DOHH2 (cell line): ENCODE results near the gene BAIAP2.

ENCODE experiments used
- H3F3A ChIP-seq: fragments of 200-600 bp; sonication (generic), shearing (Covaris generic); 2 replicates; pipeline ENCODE4 v1.6.0; 2016; ENCODE audit warnings: antibody characterized with exemption, mild to moderate bottlenecking; ENCODE audit not compliant: control insufficient read depth, insufficient read depth
- H3K27ac ChIP-seq: fragments of 200-600 bp; sonication (generic); 2 replicates; pipeline ENCODE4 v1.5.1; 2014; ENCODE audit warnings: low read depth, mild to moderate bottlenecking, low read length, moderate library complexity
- H3K27me3 ChIP-seq: fragments of 200-600 bp; sonication (generic); 2 replicates; pipeline ENCODE4 v1.6.1; 2014; ENCODE audit warnings: mild to moderate bottlenecking, low read length, mixed read lengths; ENCODE audit not compliant: control insufficient read depth
- H3K36me3 ChIP-seq: fragments of 200-600 bp; sonication (generic); 2 replicates; pipeline ENCODE4 v1.6.1; 2014; ENCODE audit warnings: mild to moderate bottlenecking, low read length, moderate library complexity, mixed read lengths; ENCODE audit not compliant: control insufficient read depth
- H3K4me1 ChIP-seq: fragments of 200-600 bp; sonication (generic); 2 replicates; pipeline ENCODE4 v1.6.1; 2014; ENCODE audit warnings: mild to moderate bottlenecking, low read length, mixed read lengths; ENCODE audit not compliant: control insufficient read depth
- H3K4me2 ChIP-seq: fragments of 200-600 bp; sonication (generic); 2 replicates; pipeline ENCODE4 v1.6.0; 2014; ENCODE audit warnings: mild to moderate bottlenecking, low read length, moderate library complexity
- H3K4me3 ChIP-seq: fragments of 200-600 bp; sonication (generic); 2 replicates; pipeline ENCODE4 v1.5.1; 2014; ENCODE audit warnings: mild to moderate bottlenecking, low read length, mixed read lengths
- H3K79me2 ChIP-seq: fragments of 200-600 bp; sonication (generic); 2 replicates; pipeline ENCODE4 v1.6.1; 2014; ENCODE audit warnings: mild to moderate bottlenecking, low read length, mixed read lengths; ENCODE audit not compliant: control insufficient read depth
- H3K9me2 ChIP-seq: fragments of 200-600 bp; sonication (generic); replicated peaks from 2 replicates; pipeline ENCODE4 v1.6.1; 2014; ENCODE audit warnings: mild to moderate bottlenecking, low read length, mixed read lengths; ENCODE audit not compliant: control insufficient read depth
- H3K9me3 ChIP-seq: fragments of 200-600 bp; sonication (generic); 2 replicates; pipeline ENCODE4 v1.6.1; 2014; ENCODE audit warnings: antibody characterized with exemption, low read length, mixed read lengths; ENCODE audit not compliant: control insufficient read depth, insufficient read depth
- H4K20me1 ChIP-seq: fragments of 200-600 bp; sonication (generic); 2 replicates; pipeline ENCODE4 v1.6.0; 2014; ENCODE audit warnings: low read depth, mild to moderate bottlenecking, antibody characterized with exemption, low read length, moderate library complexity; ENCODE audit not compliant: control insufficient read depth, insufficient read depth
- CTCF ChIP-seq: fragments of 200-600 bp; sonication (generic); IDR thresholded peaks from one replicate; pipeline ENCODE4 v1.5.1; 2014; ENCODE audit warnings: antibody characterized with exemption, mild to moderate bottlenecking, low read depth, low read length; ENCODE audit not compliant: poor library complexity, severe bottlenecking
- EZH2phosphoT487 ChIP-seq: fragments of 200-600 bp; sonication (generic); IDR thresholded peaks from 2 replicates; pipeline ENCODE4 v1.6.1; 2017; ENCODE audit warnings: borderline replicate concordance, mild to moderate bottlenecking, antibody characterized with exemption, low read length, moderate library complexity, mixed read lengths

The BAIAP2 gene

DNA sequence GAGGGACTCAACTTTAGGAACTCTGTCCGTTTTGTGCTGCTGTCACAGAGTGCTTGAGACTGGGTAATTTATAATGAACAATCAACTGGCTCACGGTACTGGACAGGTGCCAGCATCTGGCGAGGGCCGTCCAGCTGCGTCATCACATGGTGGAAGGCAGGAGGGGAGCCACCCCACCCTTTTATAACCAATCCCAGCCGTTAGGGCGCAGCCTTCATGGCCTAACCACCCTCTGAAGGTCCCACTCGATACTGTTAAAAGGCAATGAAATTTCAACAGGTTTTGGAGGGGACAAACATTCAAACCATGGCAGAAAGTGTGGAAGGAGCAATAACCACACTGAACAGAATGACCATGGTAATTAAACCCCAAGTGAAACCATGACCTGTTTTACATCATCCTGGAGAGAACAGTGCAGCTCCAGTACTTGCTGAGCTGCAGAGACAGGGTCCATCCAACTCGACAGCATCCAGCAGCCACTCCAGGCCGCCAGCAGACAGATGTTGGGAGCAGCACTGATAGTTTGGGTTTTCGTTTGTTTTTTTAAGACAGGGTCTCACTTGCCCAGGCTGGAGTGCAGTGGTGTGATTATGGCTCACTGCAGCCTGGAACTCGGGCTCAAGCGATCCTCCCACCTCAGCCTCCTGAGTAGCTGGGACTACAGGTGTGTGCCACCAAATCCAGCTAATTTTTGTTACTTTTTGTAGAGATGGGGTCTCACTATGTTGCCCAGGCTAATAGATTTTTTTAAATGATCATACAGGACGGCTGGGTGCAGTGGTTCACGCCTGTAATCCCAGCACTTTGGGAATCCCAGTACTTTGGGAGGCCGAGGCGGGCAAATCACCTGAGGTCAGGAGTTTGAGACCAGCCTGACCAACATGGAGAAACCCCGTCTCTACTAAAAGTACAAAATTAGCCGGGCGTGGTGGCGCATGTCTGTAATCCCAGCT is 32.3 kb upstream of the BAIAP2 start:
- Histone ChIP-seq H3K4me2 (no peak overlapping the region), H3K27me3 (peaks cover 5% of the 10 kb centered on the region), H3F3A (no peaks in the 10 kb centered on the region), H3K36me3 (peaks cover 6% of the 10 kb centered on the region; the same call in 1 of the 2 replicates), H3K4me3 (no peak overlapping the region), H3K9me3 (no peaks in the 10 kb centered on the region), H3K79me2 (no peaks in the 10 kb centered on the region), H3K27ac (no peak overlapping the region), H3K9me2 (no peaks in the 10 kb centered on the region), H3K4me1 (no peaks in the 10 kb centered on the region), H4K20me1 (no peaks in the 10 kb centered on the region)
- no peak for TF ChIP-seq CTCF
- no peak for TF ChIP-seq EZH2phosphoT487

DNA sequence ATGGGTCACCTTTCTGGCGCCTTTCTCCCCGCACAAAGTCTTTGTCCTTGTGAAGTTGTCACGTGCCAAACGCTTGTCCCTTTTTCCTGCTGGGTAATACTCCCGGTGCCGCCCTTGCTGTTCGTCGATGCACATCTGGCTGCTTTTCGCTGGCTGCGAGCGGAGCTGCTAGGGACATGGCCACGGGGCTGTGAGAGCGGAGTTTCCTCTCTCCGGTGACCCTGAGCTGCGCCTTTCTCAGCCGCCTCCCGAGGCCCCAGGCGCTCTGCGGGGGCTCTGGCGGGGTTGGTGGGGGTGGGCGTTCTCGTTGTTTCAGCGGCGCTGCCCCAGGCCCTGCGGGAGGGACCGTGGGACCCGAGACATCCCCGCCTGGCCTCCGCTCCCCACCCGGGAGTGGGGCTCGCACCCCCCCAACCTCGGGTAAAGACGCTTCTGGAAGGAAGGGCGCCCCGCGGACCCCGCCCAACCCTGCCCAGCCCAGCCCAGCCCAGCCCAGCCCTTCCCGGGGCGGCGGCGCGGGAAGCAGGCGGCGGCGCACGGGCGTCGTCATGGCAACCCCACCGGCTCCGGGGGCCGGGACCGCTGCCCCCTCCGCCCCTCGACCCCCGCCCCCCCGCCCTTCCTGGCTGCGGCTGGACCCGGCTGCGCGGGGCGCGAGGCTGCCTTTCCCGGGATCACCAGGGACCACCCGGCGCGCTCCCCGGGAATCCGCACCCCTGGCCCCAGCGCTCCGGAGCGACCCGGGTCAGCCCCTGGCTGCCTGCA is 31.1 kb upstream of the BAIAP2 start:
- TF ChIP-seq CTCF: no peak
- TF ChIP-seq EZH2phosphoT487: no peak
- no peaks in the 10 kb centered on the region for H3K4me1 ChIP-seq
- H3K27ac ChIP-seq: no peak overlapping the region
- H3K27me3 ChIP-seq: peaks cover 5% of the 10 kb centered on the region
- no peaks in the 10 kb centered on the region for H4K20me1 ChIP-seq
- H3K4me3 ChIP-seq: no peak overlapping the region
- H3K79me2 ChIP-seq: no peaks in the 10 kb centered on the region
- H3K9me2 ChIP-seq: no peaks in the 10 kb centered on the region
- no peaks in the 10 kb centered on the region for H3K9me3 ChIP-seq
- peaks cover under 1% of the 10 kb centered on the region; the same call in 1 of the 2 replicates for H3K36me3 ChIP-seq
- no peak overlapping the region for H3K4me2 ChIP-seq
- no peaks in the 10 kb centered on the region for H3F3A ChIP-seq

DNA sequence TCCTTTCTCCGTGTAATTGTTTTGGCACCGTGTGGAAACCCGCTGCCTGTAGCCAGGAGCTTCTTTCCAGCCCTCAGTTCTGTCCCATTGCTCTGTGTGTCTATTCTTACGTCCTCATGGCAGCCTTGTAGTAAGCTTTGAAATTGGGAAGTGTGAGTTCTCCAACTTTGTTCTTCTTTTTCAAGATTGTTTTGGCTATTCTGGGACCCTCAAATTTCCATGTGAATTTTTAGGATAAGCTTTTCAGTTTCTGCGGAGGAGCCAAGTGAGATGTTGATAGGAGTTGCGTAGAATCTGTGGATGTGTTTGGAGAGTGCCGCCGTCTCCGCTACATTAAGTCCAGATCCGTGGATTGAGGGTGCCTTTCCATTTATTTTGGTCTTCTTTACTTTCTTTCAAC is 28.1 kb upstream of the BAIAP2 start:
- no peaks in the 10 kb centered on the region for H3K36me3 ChIP-seq
- TF ChIP-seq CTCF (no peak), EZH2phosphoT487 (no peak)
- no peak overlapping the region for H3K27ac ChIP-seq
- no peaks in the 10 kb centered on the region for H3K4me1 ChIP-seq
- H3K27me3 ChIP-seq: peaks cover 5% of the 10 kb centered on the region
- H3K79me2 ChIP-seq: no peaks in the 10 kb centered on the region
- no peaks in the 10 kb centered on the region for H3F3A ChIP-seq
- no peak overlapping the region for H3K4me3 ChIP-seq
- no peaks in the 10 kb centered on the region for H3K9me2 ChIP-seq
- H3K9me3 ChIP-seq: no peaks in the 10 kb centered on the region
- H3K4me2 ChIP-seq: no peak overlapping the region
- no peaks in the 10 kb centered on the region for H4K20me1 ChIP-seq
